Measurements from ENCODE around the gene HBP1.

- no peak for TF ChIP-seq CTCF (conservative IDR thresholded peaks at IDR 0.05; ENCODE audit: low read length)
- no peak for TF ChIP-seq EZH2phosphoT487 (IDR thresholded peaks at IDR 0.05; ENCODE audit: borderline replicate concordance, low read depth, low read length)
These were observed 5.0 kb downstream of the HBP1 start for GRCh38 chr7:107173691-107174406.

All from OCI-LY7 (cell line).